ENCODE results near the gene NXPE3.

DNA sequence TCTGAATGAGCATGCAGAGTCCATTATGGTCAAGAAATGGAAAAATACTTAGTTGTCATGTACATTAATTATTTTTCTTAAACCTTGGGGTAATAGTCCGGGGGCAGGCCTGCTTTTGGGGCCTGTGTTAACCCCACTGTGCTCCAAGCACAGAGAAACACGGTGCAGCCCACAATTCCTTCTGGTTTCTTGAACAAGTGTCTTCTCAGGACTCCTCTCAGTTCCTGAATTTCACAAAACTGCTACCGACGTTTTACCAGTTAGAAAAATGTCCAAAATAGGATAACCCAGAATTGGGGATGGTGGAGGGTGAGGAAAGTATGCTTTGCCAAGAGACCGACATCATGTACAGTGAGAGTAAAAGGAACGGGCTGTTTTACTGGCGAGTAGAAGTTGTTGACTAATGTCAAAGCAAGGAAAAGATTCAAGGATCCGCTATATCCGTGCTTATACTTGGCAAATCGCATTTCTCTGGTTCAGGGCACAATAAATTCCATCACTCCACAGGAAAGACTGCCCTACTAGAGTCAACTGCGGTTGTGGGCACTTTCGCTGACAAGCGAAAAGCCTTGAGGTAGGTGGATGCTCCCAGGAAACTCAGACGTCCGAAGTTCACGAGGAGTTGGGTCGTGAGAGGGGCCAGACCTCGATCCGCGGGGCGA lies 495 bp upstream of the NXPE3 start:
- TF ChIP-seq, protein P1, sequence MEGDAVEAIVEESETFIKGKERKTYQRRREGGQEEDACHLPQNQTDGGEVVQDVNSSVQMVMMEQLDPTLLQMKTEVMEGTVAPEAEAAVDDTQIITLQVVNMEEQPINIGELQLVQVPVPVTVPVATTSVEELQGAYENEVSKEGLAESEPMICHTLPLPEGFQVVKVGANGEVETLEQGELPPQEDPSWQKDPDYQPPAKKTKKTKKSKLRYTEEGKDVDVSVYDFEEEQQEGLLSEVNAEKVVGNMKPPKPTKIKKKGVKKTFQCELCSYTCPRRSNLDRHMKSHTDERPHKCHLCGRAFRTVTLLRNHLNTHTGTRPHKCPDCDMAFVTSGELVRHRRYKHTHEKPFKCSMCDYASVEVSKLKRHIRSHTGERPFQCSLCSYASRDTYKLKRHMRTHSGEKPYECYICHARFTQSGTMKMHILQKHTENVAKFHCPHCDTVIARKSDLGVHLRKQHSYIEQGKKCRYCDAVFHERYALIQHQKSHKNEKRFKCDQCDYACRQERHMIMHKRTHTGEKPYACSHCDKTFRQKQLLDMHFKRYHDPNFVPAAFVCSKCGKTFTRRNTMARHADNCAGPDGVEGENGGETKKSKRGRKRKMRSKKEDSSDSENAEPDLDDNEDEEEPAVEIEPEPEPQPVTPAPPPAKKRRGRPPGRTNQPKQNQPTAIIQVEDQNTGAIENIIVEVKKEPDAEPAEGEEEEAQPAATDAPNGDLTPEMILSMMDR (IDR thresholded peaks at IDR 0.05): no peak
- no peak for TF ChIP-seq POLR2A (IDR thresholded peaks at IDR 0.05)
